ENCODE data around the gene CTSZ.
A peak's percentile ranks its signal among the peaks of the same experiment; 100 is the strongest.
"Not testable (repeated sequence)": the region's sequence is repeated elsewhere in the genome, so short reads cannot be mapped to it uniquely, and the experiment has no call there.

CTSZ gene

DNA sequence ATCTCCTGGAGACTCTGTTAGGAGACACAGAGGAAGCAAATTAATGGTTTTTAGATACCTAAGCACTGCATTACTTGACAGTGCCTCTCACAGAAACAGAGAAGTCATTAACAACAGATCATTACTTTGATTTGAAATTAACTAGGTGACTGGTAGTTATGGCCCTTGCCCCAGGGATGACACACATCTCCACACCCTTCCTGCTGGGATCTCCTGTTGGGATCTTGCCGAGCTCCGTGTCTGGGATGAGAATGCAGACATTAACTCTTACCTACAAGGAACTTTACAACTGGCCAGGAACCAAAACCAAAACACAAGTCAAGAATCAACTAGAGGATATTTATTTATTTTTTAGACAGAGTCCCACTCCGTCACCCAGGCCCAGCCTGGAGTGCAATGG, 37.7 kb upstream of the CTSZ start:
- TF ChIP-seq, protein P1, sequence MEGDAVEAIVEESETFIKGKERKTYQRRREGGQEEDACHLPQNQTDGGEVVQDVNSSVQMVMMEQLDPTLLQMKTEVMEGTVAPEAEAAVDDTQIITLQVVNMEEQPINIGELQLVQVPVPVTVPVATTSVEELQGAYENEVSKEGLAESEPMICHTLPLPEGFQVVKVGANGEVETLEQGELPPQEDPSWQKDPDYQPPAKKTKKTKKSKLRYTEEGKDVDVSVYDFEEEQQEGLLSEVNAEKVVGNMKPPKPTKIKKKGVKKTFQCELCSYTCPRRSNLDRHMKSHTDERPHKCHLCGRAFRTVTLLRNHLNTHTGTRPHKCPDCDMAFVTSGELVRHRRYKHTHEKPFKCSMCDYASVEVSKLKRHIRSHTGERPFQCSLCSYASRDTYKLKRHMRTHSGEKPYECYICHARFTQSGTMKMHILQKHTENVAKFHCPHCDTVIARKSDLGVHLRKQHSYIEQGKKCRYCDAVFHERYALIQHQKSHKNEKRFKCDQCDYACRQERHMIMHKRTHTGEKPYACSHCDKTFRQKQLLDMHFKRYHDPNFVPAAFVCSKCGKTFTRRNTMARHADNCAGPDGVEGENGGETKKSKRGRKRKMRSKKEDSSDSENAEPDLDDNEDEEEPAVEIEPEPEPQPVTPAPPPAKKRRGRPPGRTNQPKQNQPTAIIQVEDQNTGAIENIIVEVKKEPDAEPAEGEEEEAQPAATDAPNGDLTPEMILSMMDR (IDR thresholded peaks at IDR 0.05; ENCODE audit: extremely low read depth, missing control alignments), result no peak
- no peak for DNase-seq (ENCODE audit: low spot score)

DNA sequence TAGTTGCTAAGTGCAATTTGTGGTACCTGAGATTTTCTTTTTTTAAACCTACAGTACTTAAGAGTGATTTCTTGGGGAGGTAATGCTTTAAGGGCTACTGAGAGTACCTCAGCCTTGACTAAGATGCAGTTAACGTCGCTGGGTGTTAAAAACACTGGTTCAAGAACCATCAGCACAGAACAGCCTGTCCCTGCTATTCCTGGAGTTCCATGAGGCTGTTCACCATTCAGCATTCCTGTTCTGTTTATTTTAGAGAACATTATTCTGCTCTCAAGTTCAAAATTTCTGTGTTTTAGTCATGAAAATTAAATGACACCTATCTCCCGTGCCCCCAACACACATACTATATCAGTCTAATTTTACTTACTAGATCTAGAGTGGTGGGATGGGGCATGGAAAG, 37.2 kb upstream of the CTSZ start:
- TF ChIP-seq, protein P1 (IDR thresholded peaks at IDR 0.05; ENCODE audit: extremely low read depth, missing control alignments), result no peak
- DNase-seq (ENCODE audit: low spot score), result no peak

GRCh38 chr20:59043698-59044097, 36.6 kb upstream of the CTSZ start:
- DNase-seq (ENCODE audit: low spot score), result no peak
- TF ChIP-seq, protein P1 (IDR thresholded peaks at IDR 0.05; ENCODE audit: extremely low read depth, missing control alignments), result no peak

- TF ChIP-seq, protein P1 (IDR thresholded peaks at IDR 0.05; ENCODE audit: extremely low read depth, missing control alignments), result no peak
- peak; percentile 99 for DNase-seq (ENCODE audit: low spot score)
Measured at GRCh38 chr20:59042796-59043631, 36.0 kb upstream of the CTSZ start.

- TF ChIP-seq, protein P1 (IDR thresholded peaks at IDR 0.05; ENCODE audit: extremely low read depth, missing control alignments), result no peak
- DNase-seq (ENCODE audit: low spot score), result peak; percentile 49
Measured at GRCh38 chr20:59042151-59042795, 35.2 kb upstream of the CTSZ start, which contains the start of gene PRELID3B. PRELID3B (minus strand) TSS chr20:59042786; CDS start chr20:59042730, 56 bp downstream.

DNA sequence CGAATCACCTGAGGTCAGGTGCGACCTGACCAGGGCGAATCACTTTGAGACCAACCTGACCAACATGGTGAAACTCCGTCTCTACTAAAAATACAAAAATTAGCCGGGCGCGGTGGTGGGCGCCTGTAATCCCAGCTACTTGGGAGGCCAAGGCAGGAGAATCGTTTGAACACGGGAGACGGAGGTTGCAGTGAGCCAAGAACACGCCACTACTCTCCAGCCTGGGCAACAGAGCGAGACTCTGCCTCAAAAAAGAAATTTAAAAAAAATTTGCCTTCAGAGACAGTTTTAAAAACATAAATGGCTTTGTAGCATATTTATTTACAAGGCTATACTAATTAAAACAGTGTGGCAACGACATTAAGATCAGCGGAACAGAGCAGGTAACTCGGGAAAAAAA, 34.4 kb upstream of the CTSZ start:
- DNase-seq (ENCODE audit: low spot score), result not testable (repeated sequence)

GRCh38 chr20:59040667-59041066, 33.6 kb upstream of the CTSZ start:
- TF ChIP-seq, protein P1 (IDR thresholded peaks at IDR 0.05; ENCODE audit: extremely low read depth, missing control alignments), result no peak
- no peak for DNase-seq (ENCODE audit: low spot score)

Measured in GM20000 (cell line).